HG02759 (cell line): ENCODE measurements around the gene PCDHGB6.
A peak's percentile ranks its signal among the peaks of the same experiment; 100 is the strongest.
"Not testable (repeated sequence)": the region's sequence is repeated elsewhere in the genome, so short reads cannot be mapped to it uniquely, and the experiment has no call there.

Experiments
- ATAC-seq: cut with Tn5 transposase; IDR thresholded peaks from one replicate; pipeline ENCODE4 v1.9.1; 2021; ENCODE audit warnings: mild to moderate bottlenecking, moderate library complexity; ENCODE audit not compliant: unreplicated experiment

The PCDHGB6 gene

GRCh38 chr5:141407790-141408505 lies at the start of gene PCDHGB6:
PCDHGB6 (plus strand) TSS chr5:141408021; CDS start chr5:141408203, 182 bp downstream.
- peak; percentile 65 for ATAC-seq

- peak; percentile 78 for ATAC-seq
These were observed 47.9 kb upstream of the PCDHGB6 start, which contains the start of gene PCDHGB2 for GRCh38 chr5:141359790-141360426. PCDHGB2 (plus strand) TSS chr5:141359994; CDS start chr5:141360136, 142 bp downstream.

GRCh38 chr5:141360685-141361084 lies 47.1 kb upstream of the PCDHGB6 start:
- ATAC-seq: no peak

- ATAC-seq: no peak
These were observed 45.1 kb upstream of the PCDHGB6 start for GRCh38 chr5:141362719-141363118.

- no peak for ATAC-seq
These were observed 43.7 kb upstream of the PCDHGB6 start, which contains the start of gene PCDHGA5 for GRCh38 chr5:141363952-141364660. PCDHGA5 (plus strand) TSS chr5:141364162; CDS start chr5:141364331, 169 bp downstream.

DNA sequence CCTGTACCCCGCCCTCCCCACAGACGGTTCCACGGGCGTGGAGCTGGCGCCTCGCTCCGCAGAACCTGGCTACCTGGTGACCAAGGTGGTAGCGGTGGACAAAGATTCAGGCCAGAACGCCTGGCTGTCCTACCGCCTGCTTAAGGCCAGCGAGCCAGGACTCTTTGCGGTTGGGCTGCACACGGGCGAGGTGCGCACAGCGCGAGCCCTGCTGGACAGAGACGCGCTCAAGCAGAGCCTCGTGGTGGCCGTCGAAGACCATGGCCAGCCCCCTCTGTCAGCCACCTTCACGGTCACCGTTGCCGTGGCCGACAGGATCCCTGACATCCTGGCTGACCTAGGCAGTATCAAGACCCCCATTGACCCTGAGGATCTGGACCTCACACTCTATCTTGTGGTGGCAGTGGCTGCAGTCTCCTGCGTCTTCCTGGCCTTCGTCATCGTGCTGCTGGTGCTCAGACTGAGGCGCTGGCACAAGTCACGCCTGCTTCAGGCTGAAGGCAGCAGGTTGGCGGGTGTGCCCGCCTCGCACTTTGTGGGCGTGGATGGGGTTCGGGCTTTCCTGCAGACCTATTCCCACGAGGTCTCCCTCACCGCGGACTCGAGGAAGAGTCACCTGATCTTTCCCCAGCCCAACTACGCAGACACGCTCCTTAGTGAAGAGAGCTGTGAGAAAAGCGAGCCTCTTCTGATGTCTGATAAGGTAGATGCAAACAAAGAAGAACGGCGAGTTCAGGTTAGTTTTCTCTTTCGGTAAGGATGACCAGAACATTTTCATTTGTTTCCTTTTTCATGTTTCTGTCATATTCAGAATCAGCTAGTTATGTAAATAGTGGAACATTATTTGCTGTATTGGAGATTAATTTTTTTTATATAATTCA lies 41.6 kb upstream of the PCDHGB6 start:
- no peak for ATAC-seq

GRCh38 chr5:141369994-141370848 lies 37.6 kb upstream of the PCDHGB6 start, which contains the start of gene PCDHGB3:
PCDHGB3 (plus strand) TSS chr5:141370242; CDS start chr5:141370395, 153 bp downstream.
- peak; percentile 95 for ATAC-seq

DNA sequence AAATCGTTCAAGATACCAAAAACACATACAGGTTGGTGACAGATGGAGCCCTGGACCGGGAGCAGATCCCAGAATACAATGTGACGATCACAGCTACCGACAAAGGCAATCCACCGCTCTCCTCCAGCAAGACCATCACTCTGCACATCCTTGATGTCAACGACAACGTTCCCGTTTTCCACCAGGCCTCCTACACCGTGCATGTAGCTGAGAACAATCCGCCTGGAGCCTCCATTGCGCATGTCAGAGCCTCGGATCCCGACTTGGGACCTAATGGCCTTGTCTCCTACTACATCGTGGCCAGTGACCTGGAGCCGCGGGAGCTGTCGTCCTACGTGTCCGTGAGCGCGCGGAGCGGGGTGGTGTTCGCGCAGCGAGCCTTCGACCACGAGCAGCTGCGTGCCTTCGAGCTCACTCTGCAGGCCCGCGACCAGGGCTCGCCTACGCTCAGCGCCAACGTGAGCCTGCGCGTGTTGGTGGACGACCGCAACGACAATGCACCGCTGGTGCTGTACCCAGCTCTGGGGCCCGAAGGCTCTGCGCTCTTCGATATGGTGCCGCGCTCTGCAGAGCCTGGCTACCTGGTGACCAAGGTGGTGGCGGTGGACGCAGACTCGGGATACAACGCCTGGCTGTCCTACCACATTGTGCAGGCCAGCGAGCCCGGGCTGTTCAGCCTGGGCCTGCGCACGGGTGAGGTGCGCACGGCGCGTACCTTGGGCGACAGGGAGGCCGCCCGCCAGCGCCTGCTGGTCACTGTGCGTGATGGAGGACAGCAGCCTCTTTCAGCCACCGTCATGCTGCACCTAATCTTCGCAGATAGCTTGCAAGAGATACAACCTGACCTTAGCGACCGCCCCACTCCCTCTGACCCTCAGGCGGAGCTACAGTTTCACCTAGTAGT lies 36.0 kb upstream of the PCDHGB6 start:
- ATAC-seq: no peak

DNA sequence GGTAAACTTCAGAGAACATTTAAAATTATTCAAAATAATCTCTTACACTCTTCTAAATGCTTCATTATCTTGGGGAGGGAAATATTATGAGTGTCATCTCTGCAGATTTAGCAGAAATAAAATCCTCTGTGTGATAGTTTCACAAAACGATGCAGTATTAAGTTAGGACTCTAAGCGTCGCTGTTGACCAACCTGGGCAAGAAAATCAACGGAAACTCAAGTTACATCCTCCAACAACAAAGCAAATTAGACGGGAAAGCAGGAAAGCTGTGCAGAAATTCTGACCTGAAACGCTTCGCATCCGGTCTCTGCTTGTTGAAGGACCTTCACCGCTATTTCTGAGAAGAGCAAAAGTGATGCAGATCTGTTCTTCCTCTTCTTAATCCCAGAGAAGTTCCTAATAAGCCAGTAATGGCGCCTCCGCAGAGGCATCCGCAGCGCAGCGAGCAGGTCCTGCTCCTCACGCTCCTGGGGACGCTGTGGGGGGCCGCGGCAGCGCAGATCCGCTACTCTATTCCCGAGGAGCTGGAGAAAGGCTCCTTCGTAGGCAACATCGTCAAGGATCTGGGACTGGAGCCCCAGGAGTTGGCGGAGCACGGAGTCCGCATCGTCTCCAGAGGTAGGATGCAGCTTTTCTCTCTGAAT lies 34.0 kb upstream of the PCDHGB6 start, which contains the start of gene PCDHGA6:
PCDHGA6 (plus strand) TSS at position 219 of the 645 bp plus-strand sequence; CDS start at position 412, 193 bp downstream.
- ATAC-seq: no peak

DNA sequence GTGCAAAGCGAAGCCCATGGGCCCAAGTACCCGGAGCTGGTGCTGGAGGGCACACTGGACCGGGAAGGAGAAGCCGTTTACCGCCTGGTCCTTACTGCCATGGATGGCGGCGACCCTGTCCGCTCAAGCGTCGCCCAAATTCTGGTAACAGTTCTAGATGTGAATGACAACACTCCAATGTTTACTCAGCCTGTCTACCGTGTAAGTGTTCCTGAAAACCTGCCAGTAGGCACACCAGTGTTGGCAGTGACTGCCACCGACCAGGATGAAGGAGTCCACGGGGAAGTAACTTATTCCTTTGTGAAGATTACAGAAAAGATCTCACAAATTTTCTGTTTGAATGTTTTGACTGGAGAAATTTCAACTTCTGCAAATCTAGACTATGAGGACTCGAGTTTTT lies 33.2 kb upstream of the PCDHGB6 start:
- ATAC-seq: no peak

- ATAC-seq: not testable (repeated sequence)
These were observed 32.2 kb upstream of the PCDHGB6 start for GRCh38 chr5:141375444-141376155.

GRCh38 chr5:141382469-141383294 lies 25.1 kb upstream of the PCDHGB6 start, which contains the start of gene PCDHGA7:
PCDHGA7 (plus strand) TSS chr5:141382742; CDS start chr5:141382900, 158 bp downstream.
- ATAC-seq: no peak

GRCh38 chr5:141383345-141383744 lies 24.5 kb upstream of the PCDHGB6 start:
- ATAC-seq: no peak

DNA sequence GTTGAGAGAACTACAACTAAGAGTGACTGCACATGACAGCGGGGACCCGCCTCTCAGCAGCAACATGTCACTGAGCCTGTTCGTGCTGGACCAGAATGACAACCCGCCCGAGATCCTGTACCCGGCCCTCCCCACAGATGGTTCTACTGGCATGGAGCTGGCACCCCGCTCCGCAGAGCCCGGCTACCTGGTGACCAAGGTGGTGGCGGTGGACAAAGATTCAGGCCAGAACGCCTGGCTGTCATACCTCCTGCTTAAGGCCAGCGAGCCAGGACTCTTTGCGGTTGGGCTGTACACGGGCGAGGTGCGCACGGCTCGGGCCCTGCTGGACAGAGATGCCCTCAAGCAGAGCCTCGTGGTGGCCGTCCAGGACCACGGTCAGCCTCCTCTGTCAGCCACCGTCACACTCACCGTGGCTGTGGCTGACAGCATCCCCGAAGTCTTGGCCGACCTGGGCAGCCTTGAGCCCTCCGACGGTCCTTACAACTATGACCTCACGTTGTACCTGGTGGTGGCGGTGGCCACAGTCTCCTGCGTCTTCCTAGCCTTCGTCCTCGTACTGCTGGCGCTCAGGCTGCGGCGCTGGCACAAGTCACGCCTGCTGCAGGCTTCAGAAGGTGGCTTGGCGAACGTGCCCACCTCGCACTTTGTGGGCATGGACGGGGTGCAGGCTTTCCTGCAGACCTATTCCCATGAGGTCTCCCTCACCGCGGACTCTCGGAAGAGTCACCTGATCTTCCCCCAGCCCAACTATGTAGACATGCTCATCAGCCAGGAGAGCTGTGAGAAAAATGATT lies 23.2 kb upstream of the PCDHGB6 start:
- no peak for ATAC-seq

DNA sequence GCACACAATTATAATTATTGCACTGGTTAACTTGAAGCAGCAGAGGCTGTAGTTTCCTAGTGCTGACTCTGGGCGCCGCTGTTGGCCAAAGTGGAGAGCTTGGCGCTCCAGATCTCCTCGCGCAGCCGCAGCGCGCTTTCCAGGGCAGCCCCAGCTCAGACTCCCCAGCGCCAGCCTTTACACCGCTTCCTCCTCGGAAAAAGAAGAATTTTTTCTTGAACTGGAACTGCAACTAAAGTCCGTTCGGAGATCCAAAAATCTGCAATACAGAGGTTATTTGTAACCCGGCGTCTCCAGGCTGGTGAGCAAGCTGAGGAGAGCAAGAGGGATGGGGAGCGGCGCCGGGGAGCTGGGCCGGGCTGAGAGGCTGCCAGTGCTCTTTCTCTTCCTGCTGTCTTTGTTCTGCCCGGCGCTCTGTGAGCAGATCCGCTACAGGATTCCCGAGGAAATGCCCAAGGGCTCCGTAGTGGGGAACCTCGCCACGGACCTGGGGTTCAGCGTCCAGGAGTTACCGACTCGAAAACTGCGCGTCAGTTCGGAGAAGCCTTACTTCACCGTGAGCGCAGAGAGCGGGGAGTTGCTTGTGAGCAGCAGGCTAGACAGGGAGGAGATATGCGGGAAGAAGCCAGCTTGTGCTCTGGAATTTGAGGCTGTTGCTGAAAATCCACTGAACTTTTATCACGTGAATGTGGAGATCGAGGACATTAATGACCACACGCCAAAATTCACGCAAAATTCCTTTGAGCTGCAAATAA lies 20.1 kb upstream of the PCDHGB6 start, which contains the start of gene PCDHGB4:
PCDHGB4 (plus strand) TSS at position 142 of the 755 bp plus-strand sequence; CDS start at position 329, 187 bp downstream.
- ATAC-seq: peak; percentile 70
